A549 (cell line): Measurements from ENCODE around the gene OR4M1. TPM values are rescaled to one million over a fixed set of nuclear protein-coding genes. Genes with fewer than 3 reads are reported as not detected.
"Not testable (repeated sequence)": the region's sequence is repeated elsewhere in the genome, so short reads cannot be mapped to it uniquely, and the experiment has no call there.

Experiments used
- ATAC-seq, 2 experiments: fragments of 200-7000 bp in 1 of 2; fragments of >200 bp in 1 of 2; cut with Nextera tagmentation in 1 of 2; cut with Tn5 transposase in 1 of 2; 3 replicates each; pipeline versions ENCODE4 v1.8.0 to v1.9.1; 2018 to 2020; ENCODE audit warnings: mild to moderate bottlenecking in 1 of 2, moderate library complexity in 1 of 2
- CTCF ChIA-PET: fragments of 300-600 bp; sonication (Branson Sonifier 250); formaldehyde crosslinking; extraction: SDS; loops from one replicate; lab custom pipeline; 2021; ENCODE audit warnings: antibody characterized with exemption, inconsistent platforms; lab: Yijun Ruan, JAX
- POLR2A ChIA-PET: fragments of 350-600 bp; formaldehyde crosslinking; extraction: SDS; loops from one replicate; lab custom pipeline; 2021; ENCODE audit warnings: antibody characterized with exemption, inconsistent platforms; lab: Yijun Ruan, JAX
- DNase-seq, 2 experiments: peaks; one replicate each; pipeline versions ENCODE4 v3.0.0 to v3.0.0-alpha.2; 2011 to 2016; ENCODE audit warnings: low read depth in 1 of 2, low spot score in 1 of 2
- FAIRE-seq: peaks from 2 replicates; lab custom pipeline; 2011; peaks lifted over from hg19 to GRCh38; lab: Jason Lieb, UNC
- H3K27ac ChIP-seq, 2 experiments: fragments of >200 bp; sonication (Bioruptor Twin); formaldehyde crosslinking; 3 replicates each; pipeline ENCODE4 v1.5.1; 2016 to 2017
- H3K4me1 ChIP-seq: fragments of >200 bp; sonication (Bioruptor Twin); formaldehyde crosslinking; 3 replicates; pipeline ENCODE4 v1.6.1; 2016
- H3K4me2 ChIP-seq: fragments of >200 bp; sonication (Bioruptor Twin); formaldehyde crosslinking; 3 replicates; pipeline ENCODE4 v1.6.1; 2016
- H3K4me3 ChIP-seq: fragments of >200 bp; sonication (Bioruptor Twin); formaldehyde crosslinking; 3 replicates; pipeline ENCODE4 v1.5.1; 2016
- H3K9me3 ChIP-seq: fragments of >200 bp; sonication (Bioruptor Twin); formaldehyde crosslinking; 3 replicates; pipeline ENCODE4 v1.6.1; 2016
- BCL3 ChIP-seq: fragments of >200 bp; sonication (Bioruptor Twin); formaldehyde crosslinking; IDR thresholded peaks from 3 replicates; pipeline ENCODE4 v1.6.1; 2016
- CBX8 ChIP-seq: fragments of 200-600 bp; sonication (generic); IDR thresholded peaks from 2 replicates; pipeline ENCODE4 v1.6.1; 2016
- CEBPB ChIP-seq, 2 experiments: fragments of >200 bp in 1 of 2; sonication (Bioruptor Twin) in 1 of 2; formaldehyde crosslinking in 1 of 2; IDR thresholded peaks; 2 replicates each; pipeline ENCODE4 v1.6.1; 2012 to 2016
- CHD2 ChIP-seq: fragments of 150-350 bp; IDR thresholded peaks from 2 replicates; pipeline ENCODE4 v1.6.1; 2014; ENCODE audit warnings: low read length; ENCODE audit not compliant: partially characterized antibody
- EP300 ChIP-seq, 2 experiments: fragments of >200 bp; sonication (Bioruptor Twin); formaldehyde crosslinking; IDR thresholded peaks; 2 replicates in 1 of 2; 3 replicates in 1 of 2; pipeline ENCODE4 v1.6.1; 2016 to 2017
- ESRRA ChIP-seq: fragments of 150-350 bp; IDR thresholded peaks from 2 replicates; pipeline ENCODE4 v1.6.1; 2014; ENCODE audit warnings: mild to moderate bottlenecking, low read length, borderline replicate concordance
- FOXS1 ChIP-seq: fragments of 250-450 bp; sonication (Bioruptor Pico); IDR thresholded peaks from 2 replicates; pipeline ENCODE4 v1.5.0; 2020; ENCODE audit warnings: mild to moderate bottlenecking, moderate library complexity
- JUN ChIP-seq, 2 experiments: fragments of >200 bp; sonication (Bioruptor Twin); formaldehyde crosslinking; IDR thresholded peaks; 2 replicates in 1 of 2; 3 replicates in 1 of 2; pipeline ENCODE4 v1.6.1; 2016 to 2017
- JUNB ChIP-seq: fragments of >200 bp; sonication (Bioruptor Twin); formaldehyde crosslinking; IDR thresholded peaks from 2 replicates; pipeline ENCODE4 v1.6.1; 2016
- KDM1A ChIP-seq: fragments of 200-600 bp; sonication (generic); IDR thresholded peaks from 2 replicates; pipeline ENCODE4 v1.6.1; 2016; ENCODE audit warnings: low read depth, mild to moderate bottlenecking
- MAFK ChIP-seq: fragments of 450-650 bp; IDR thresholded peaks from 2 replicates; pipeline ENCODE4 v1.6.1; 2014; ENCODE audit not compliant: partially characterized antibody
- NFE2L2 ChIP-seq: fragments of 150-350 bp; conservative IDR thresholded peaks from 2 replicates; pipeline ENCODE4 v1.6.1; 2014; ENCODE audit warnings: low read length
- NPAS2 ChIP-seq: fragments of 250-450 bp; sonication (Bioruptor Pico); IDR thresholded peaks from 2 replicates; pipeline ENCODE4 v1.8.0; 2022; ENCODE audit warnings: mild to moderate bottlenecking, moderate library complexity, borderline replicate concordance
- POLR2AphosphoS2 ChIP-seq: conservative IDR thresholded peaks from 2 replicates; pipeline ENCODE4 v1.6.1; 2012; ENCODE audit warnings: low read length, improper control_type of control experiment, inconsistent platforms
- RAD21 ChIP-seq, 2 experiments: fragments of >200 bp in 1 of 2; sonication (Bioruptor Twin) in 1 of 2; formaldehyde crosslinking in 1 of 2; IDR thresholded peaks in 1 of 2; conservative IDR thresholded peaks in 1 of 2; 2 replicates in 1 of 2; 3 replicates in 1 of 2; pipeline ENCODE4 v1.6.1; 2012 to 2018; ENCODE audit warnings: inconsistent platforms in 1 of 2
- RCOR1 ChIP-seq: fragments of 150-350 bp; IDR thresholded peaks from 2 replicates; pipeline ENCODE4 v1.6.1; 2014; ENCODE audit warnings: antibody characterized with exemption, low read length, low read depth
- RNF2 ChIP-seq: fragments of 200-600 bp; sonication (generic); IDR thresholded peaks from 2 replicates; pipeline ENCODE4 v1.6.1; 2016; ENCODE audit warnings: low read depth, mild to moderate bottlenecking, antibody characterized with exemption, moderate library complexity, borderline replicate concordance
- SMC3 ChIP-seq: fragments of >200 bp; sonication (Bioruptor Twin); formaldehyde crosslinking; IDR thresholded peaks from 3 replicates; pipeline ENCODE4 v1.6.1; 2018; ENCODE audit warnings: inconsistent platforms
- SREBF2 ChIP-seq: fragments of 450-650 bp; IDR thresholded peaks from 2 replicates; pipeline ENCODE4 v1.6.1; 2014; ENCODE audit warnings: mild to moderate bottlenecking, moderate library complexity
- ZC3H11A ChIP-seq: fragments of 450-650 bp; IDR thresholded peaks from 2 replicates; pipeline ENCODE4 v1.6.1; 2014; ENCODE audit warnings: antibody characterized with exemption, mild to moderate bottlenecking
- ZNF302 ChIP-seq: fragments of 250-450 bp; sonication (Bioruptor Pico); IDR thresholded peaks from 2 replicates; pipeline ENCODE4 v1.9.0; 2021; ENCODE audit warnings: inconsistent platforms, mild to moderate bottlenecking, moderate library complexity
- ZSCAN20 ChIP-seq: fragments of 250-450 bp; sonication (Bioruptor Pico); IDR thresholded peaks from 2 replicates; pipeline ENCODE4 v1.8.0; 2022; ENCODE audit warnings: mild to moderate bottlenecking, moderate library complexity
- WGBS: methylation state at CpG from one replicate; pipeline ENCODE4 v1.1.6; 2017; ENCODE audit errors: missing lambda C conversion rate; 5-methylcytosine and 5-hydroxymethylcytosine counted together
- polyA minus RNA-seq: library from RNA; depleted of rRNA, polyadenylated mRNA; stranded (reverse); fragments of >200 nt; gene quantifications from 2 replicates; pipeline ENCODE4 v1.2.3, GENCODE V29; 2011; rRNA and poly(A)+ RNA removed
- polyA plus RNA-seq, 4 experiments: library from polyadenylated mRNA; depleted of rRNA in 3 of 4; stranded (reverse); fragments of >200 nt; fragmentation: RNase III in 1 of 4; extraction: RNeasy Plus Mini Kit Qiagen cat#74134 plus additional on column Dnase treatment in 1 of 4; gene quantifications; 2 replicates in 3 of 4; 3 replicates in 1 of 4; pipeline ENCODE4 v1.2.3, GENCODE V29; 2011 to 2017
- TF ChIP-seq, protein P1 (sequence below): fragments of 250-450 bp; sonication (Bioruptor Pico); IDR thresholded peaks from 2 replicates; pipeline ENCODE4 v1.5.0; 2021; ENCODE audit warnings: mild to moderate bottlenecking, moderate library complexity, borderline replicate concordance
- TF ChIP-seq, protein P2 (sequence below): IDR thresholded peaks from 2 replicates; pipeline ENCODE4 v1.6.1; 2012

Gene OR4M1, protein sequence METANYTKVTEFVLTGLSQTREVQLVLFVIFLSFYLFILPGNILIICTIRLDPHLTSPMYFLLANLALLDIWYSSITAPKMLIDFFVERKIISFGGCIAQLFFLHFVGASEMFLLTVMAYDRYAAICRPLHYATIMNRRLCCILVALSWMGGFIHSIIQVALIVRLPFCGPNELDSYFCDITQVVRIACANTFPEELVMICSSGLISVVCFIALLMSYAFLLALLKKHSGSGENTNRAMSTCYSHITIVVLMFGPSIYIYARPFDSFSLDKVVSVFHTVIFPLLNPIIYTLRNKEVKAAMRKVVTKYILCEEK
- polyA plus RNA-seq (2011; rRNA removed) (not detected in 2 replicates), polyA plus RNA-seq (2017; fragmentation: RNase III; extraction: RNeasy Plus Mini Kit Qiagen cat#74134 plus additional on column Dnase treatment) (not detected in 3 replicates), polyA minus RNA-seq (not detected in 2 replicates)
- polyA plus RNA-seq (2012; cell fraction: cytosol; rRNA removed), result not detected in 2 replicates
- not detected in 2 replicates for polyA plus RNA-seq (2012; cell fraction: nucleus; rRNA removed)

GRCh38 chr14:19773204-19773603 lies at the start of gene OR4M1:
OR4M1 (plus strand) TSS chr14:19773504; CDS start chr14:19780323, 6,819 bp downstream.
- H3K9me3 ChIP-seq, H3K27ac ChIP-seq, H3K4me2 ChIP-seq, DNase-seq, FAIRE-seq, CTCF ChIA-PET, H3K4me3 ChIP-seq, POLR2A ChIA-PET, H3K4me1 ChIP-seq, ATAC-seq: not testable (repeated sequence)
- 1% methylated on average over 1 of the region's 1 CpG for WGBS

GRCh38 chr14:19729359-19729758 lies 43.9 kb upstream of the OR4M1 start:
- Histone ChIP-seq H3K4me3 (no peak overlapping the region), H3K27ac (no peak overlapping the region), H3K4me2 (no peak overlapping the region), H3K4me1 (no peaks in the 10 kb centered on the region), H3K9me3 (peaks cover 4% of the 10 kb centered on the region; the same call in 1 of the 3 replicates)
- ChIA-PET CTCF (no interaction called here), POLR2A (no interaction called here)
- FAIRE-seq, result no peak
- no peak for DNase-seq
- no peak for ATAC-seq
- TF ChIP-seq, protein P1, sequence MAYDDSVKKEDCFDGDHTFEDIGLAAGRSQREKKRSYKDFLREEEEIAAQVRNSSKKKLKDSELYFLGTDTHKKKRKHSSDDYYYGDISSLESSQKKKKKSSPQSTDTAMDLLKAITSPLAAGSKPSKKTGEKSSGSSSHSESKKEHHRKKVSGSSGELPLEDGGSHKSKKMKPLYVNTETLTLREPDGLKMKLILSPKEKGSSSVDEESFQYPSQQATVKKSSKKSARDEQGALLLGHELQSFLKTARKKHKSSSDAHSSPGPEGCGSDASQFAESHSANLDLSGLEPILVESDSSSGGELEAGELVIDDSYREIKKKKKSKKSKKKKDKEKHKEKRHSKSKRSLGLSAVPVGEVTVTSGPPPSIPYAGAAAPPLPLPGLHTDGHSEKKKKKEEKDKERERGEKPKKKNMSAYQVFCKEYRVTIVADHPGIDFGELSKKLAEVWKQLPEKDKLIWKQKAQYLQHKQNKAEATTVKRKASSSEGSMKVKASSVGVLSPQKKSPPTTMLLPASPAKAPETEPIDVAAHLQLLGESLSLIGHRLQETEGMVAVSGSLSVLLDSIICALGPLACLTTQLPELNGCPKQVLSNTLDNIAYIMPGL (CRISPR knock-in tag), result no peak
- TF ChIP-seq JUNB (no peak), RAD21 (conservative IDR thresholded peaks at IDR 0.05 in 1 of 2, IDR thresholded peaks at IDR 0.05 in 1 of 2) (no peak), NFE2L2 (no peak), CHD2 (no peak), SMC3 (no peak), JUN (IDR thresholded peaks at IDR 0.05) (no peak), NPAS2 (CRISPR knock-in tag) (no peak), SREBF2 (no peak), RCOR1 (no peak), ZNF302 (CRISPR knock-in tag) (no peak)

DNA sequence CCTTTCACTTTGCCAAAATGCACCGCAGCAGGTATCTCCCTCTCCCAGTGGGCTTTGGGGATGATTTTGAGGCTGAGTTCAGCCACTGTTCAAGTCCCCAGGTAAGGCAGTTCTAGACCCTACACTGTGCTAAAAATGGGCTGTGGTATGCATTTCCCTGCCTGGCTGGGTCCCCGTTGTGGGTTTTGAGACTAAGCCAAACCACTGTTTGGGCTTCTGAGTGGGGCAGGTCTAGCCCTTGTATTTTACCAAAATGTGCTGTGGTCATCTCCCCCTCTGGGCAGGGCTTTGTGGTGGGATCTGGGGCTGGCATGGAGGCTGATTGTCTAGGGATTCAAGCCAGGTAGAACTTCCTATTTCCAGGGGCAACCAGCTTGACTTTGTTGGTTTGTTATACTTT lies 43.5 kb upstream of the OR4M1 start:
- DNase-seq (no peak), FAIRE-seq (no peak), ATAC-seq (no peak)
- peaks cover 4% of the 10 kb centered on the region; the same call in 1 of the 3 replicates for H3K9me3 ChIP-seq
- no peak overlapping the region for H3K4me2 ChIP-seq
- H3K4me1 ChIP-seq, result no peaks in the 10 kb centered on the region
- TF ChIP-seq CHD2, result no peak
- TF ChIP-seq RNF2, result no peak
- TF ChIP-seq FOXS1, result no peak
- TF ChIP-seq ZSCAN20 (CRISPR knock-in tag), result no peak
- TF ChIP-seq ZC3H11A, result no peak
- TF ChIP-seq EP300 (IDR thresholded peaks at IDR 0.05), result no peak
- no peak for TF ChIP-seq MAFK
- TF ChIP-seq CBX8, result no peak
- TF ChIP-seq KDM1A, result no peak
- TF ChIP-seq, protein P2, sequence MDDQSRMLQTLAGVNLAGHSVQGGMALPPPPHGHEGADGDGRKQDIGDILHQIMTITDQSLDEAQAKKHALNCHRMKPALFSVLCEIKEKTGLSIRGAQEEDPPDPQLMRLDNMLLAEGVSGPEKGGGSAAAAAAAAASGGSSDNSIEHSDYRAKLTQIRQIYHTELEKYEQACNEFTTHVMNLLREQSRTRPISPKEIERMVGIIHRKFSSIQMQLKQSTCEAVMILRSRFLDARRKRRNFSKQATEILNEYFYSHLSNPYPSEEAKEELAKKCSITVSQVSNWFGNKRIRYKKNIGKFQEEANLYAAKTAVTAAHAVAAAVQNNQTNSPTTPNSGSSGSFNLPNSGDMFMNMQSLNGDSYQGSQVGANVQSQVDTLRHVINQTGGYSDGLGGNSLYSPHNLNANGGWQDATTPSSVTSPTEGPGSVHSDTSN, result no peak
- no peak for TF ChIP-seq BCL3
- TF ChIP-seq CEBPB (IDR thresholded peaks at IDR 0.05), result no peak
- TF ChIP-seq ESRRA, result no peak
- TF ChIP-seq POLR2AphosphoS2, result no peak
- 20% methylated on average over 2 of the region's 2 CpGs for WGBS
- no peak overlapping the region for H3K27ac ChIP-seq
- CTCF ChIA-PET, result no interaction called here
- H3K4me3 ChIP-seq, result no peak overlapping the region
- POLR2A ChIA-PET, result no interaction called here

DNA sequence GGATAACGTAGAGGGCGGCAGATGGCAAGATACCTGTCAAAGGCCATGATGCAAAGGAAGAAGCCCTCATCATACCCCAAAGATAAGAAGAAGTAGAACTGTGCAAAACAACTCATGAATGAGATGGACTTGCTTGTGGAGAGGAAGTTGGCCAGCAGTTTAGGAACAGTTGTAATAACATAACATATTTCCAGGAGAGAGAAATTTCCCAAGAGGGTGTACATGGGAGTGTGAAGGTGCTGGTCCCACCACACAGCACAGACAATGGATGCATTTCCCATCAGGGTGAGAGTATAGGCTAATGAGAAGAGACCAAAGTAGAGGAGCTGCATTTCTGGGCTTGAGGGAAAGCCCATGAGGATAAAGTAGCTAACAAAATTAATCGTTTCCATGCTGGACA lies 39.4 kb upstream of the OR4M1 start:
- DNase-seq, POLR2A ChIA-PET, H3K27ac ChIP-seq, H3K4me2 ChIP-seq, H3K4me3 ChIP-seq, H3K9me3 ChIP-seq, FAIRE-seq, H3K4me1 ChIP-seq: not testable (repeated sequence)
- CTCF ChIA-PET, result interaction anchor here (0.6 kb wide), 1 partner anchor 244 kb away, joined by 4 read pairs; no protein-coding TSS in a partner anchor
- ATAC-seq, result peak in 1 of 2 experiments; percentile 30; a peak in 1 of 6 replicates
- 1% methylated on average over 3 of the region's 3 CpGs for WGBS
